DMS 273 treated with DMSO at 0.1 percent for 48 hours (cell line): Measurements from ENCODE around the gene ITIH1.
"Not testable (repeated sequence)": the region's sequence is repeated elsewhere in the genome, so short reads cannot be mapped to it uniquely, and the experiment has no call there.

Source experiments
- DNase-seq: peaks from one replicate; lab custom pipeline; 2025; lab: John Stamatoyannopoulos, UW

The ITIH1 gene

GRCh38 chr3:52774066-52774713 is 3.2 kb upstream of the ITIH1 start:
- DNase-seq, result no peak

GRCh38 chr3:52774901-52775864 is 2.2 kb upstream of the ITIH1 start:
- DNase-seq, result no peak

GRCh38 chr3:52775877-52776276 is 1.5 kb upstream of the ITIH1 start:
- no peak for DNase-seq

- not testable (repeated sequence) for DNase-seq
Measured at GRCh38 chr3:52776486-52776885, 913 bp upstream of the ITIH1 start.

- DNase-seq, result no peak
Measured at GRCh38 chr3:52777959-52778805, 783 bp downstream of the ITIH1 start.

- no peak for DNase-seq
Measured at GRCh38 chr3:52779011-52779836, 1.8 kb downstream of the ITIH1 start.

GRCh38 chr3:52779837-52780585 is 2.6 kb downstream of the ITIH1 start:
- DNase-seq, result no peak

- no peak for DNase-seq
Measured at GRCh38 chr3:52781741-52782140, 4.3 kb downstream of the ITIH1 start.

GRCh38 chr3:52782412-52783210 is 5.2 kb downstream of the ITIH1 start:
- DNase-seq, result no peak

GRCh38 chr3:52783211-52783555 is 5.8 kb downstream of the ITIH1 start:
- no peak for DNase-seq

GRCh38 chr3:52784021-52784621 is 6.7 kb downstream of the ITIH1 start:
- DNase-seq, result no peak

GRCh38 chr3:52784931-52785590 is 7.7 kb downstream of the ITIH1 start:
- DNase-seq, result no peak

- DNase-seq, result no peak
Measured at GRCh38 chr3:52786330-52787215, 9.2 kb downstream of the ITIH1 start.

- DNase-seq, result no peak
Measured at GRCh38 chr3:52787246-52787645, 9.8 kb downstream of the ITIH1 start.

- DNase-seq, result no peak
Measured at GRCh38 chr3:52787672-52788625, 10.6 kb downstream of the ITIH1 start.

GRCh38 chr3:52788890-52789745 is 11.7 kb downstream of the ITIH1 start:
- no peak for DNase-seq
